Measurements from ENCODE around the gene AP3B2.

DNA sequence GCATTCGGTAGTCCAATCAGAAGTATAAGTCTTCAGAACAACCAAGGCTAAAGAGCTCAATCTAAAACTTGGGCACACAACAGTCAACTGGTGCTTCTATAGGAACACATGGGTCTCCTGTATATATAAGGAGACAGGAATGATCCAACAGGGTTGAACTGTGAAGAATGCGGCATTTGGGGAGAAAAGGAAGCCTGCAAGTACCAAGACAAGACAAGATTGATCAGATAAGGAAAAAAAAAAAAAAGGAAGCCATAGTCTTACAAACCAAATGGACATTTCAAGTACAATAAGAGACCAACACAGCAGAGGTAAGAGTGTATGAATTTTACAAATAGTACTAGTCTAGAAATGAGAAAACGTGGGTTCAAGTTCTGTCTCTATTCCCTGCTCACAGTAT lies 69.0 kb downstream of the AP3B2 start:
- TF ChIP-seq, protein P1, sequence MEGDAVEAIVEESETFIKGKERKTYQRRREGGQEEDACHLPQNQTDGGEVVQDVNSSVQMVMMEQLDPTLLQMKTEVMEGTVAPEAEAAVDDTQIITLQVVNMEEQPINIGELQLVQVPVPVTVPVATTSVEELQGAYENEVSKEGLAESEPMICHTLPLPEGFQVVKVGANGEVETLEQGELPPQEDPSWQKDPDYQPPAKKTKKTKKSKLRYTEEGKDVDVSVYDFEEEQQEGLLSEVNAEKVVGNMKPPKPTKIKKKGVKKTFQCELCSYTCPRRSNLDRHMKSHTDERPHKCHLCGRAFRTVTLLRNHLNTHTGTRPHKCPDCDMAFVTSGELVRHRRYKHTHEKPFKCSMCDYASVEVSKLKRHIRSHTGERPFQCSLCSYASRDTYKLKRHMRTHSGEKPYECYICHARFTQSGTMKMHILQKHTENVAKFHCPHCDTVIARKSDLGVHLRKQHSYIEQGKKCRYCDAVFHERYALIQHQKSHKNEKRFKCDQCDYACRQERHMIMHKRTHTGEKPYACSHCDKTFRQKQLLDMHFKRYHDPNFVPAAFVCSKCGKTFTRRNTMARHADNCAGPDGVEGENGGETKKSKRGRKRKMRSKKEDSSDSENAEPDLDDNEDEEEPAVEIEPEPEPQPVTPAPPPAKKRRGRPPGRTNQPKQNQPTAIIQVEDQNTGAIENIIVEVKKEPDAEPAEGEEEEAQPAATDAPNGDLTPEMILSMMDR (conservative IDR thresholded peaks at IDR 0.05 in 1 of 2, IDR thresholded peaks at IDR 0.05 in 1 of 2; ENCODE audit: low read depth in 1 of 2, low read length in 2 of 2): no peak
- no peak for TF ChIP-seq EZH2 (IDR thresholded peaks at IDR 0.05; ENCODE audit: low read length, missing control alignments)
